Tibial artery (tissue), 4 donors: ENCODE results near the gene KCNAB3.
A peak's percentile ranks its signal among the peaks of the same experiment; 100 is the strongest.

ENCODE experiments used
- DNase-seq, 2 donors: peaks; one replicate each; pipeline ENCODE4 v3.0.0-alpha.2; 2019
- H3K27ac ChIP-seq, 2 donors: fragments of 200-600 bp; sonication (generic) in 1 of 2; 1 replicate in 1 of 2; 2 replicates in 1 of 2; pipeline ENCODE4 v1.5.1; 2018 to 2019; ENCODE audit warnings: mild to moderate bottlenecking in 1 of 2
- H3K27me3 ChIP-seq, 2 donors: fragments of 200-600 bp; sonication (generic) in 1 of 2; one replicate each; pipeline versions ENCODE4 v1.5.1 to v1.6.0; 2016 to 2019
- H3K36me3 ChIP-seq, 3 donors: fragments of 200-600 bp; sonication (generic) in 2 of 3; one replicate each; pipeline ENCODE4 v1.5.1; 2016 to 2019; ENCODE audit warnings: mild to moderate bottlenecking in 2 of 3
- H3K4me1 ChIP-seq, 4 donors: fragments of 200-600 bp; sonication (generic) in 2 of 4; 1 replicate in 3 of 4; 2 replicates in 1 of 4; pipeline ENCODE4 v1.5.1; 2016 to 2019
- H3K4me3 ChIP-seq, 2 donors: fragments of 200-600 bp; sonication (generic) in 1 of 2; 1 replicate in 1 of 2; 2 replicates in 1 of 2; pipeline ENCODE4 v1.5.1; 2018 to 2019; ENCODE audit warnings: mild to moderate bottlenecking in 2 of 2
- H3K9me3 ChIP-seq, 3 donors: fragments of 200-600 bp; sonication (generic) in 1 of 3; one replicate each; pipeline ENCODE4 v1.5.1; 2016 to 2019
- intact Hi-C: fragments of 100-400 bp; cut with DNase I; formaldehyde crosslinking; loops from one replicate; pipeline ENCODE4 v1.15.0; 2023; ENCODE audit warnings: low total_unique reads
- TF ChIP-seq, protein P1 (sequence below), 2 experiments: fragments of 200-600 bp in 1 of 2; fragments of 450-650 bp in 1 of 2; IDR thresholded peaks; one replicate each; pipeline ENCODE4 v1.5.1; 2017 to 2019; ENCODE audit warnings: antibody characterized with exemption in 2 of 2, mild to moderate bottlenecking in 1 of 2, moderate library complexity in 1 of 2

The KCNAB3 gene

GRCh38 chr17:7897090-7897489, 32.6 kb downstream of the KCNAB3 start:
- Histone ChIP-seq H3K4me3 (no peak overlapping the region), H3K36me3 (peaks cover 26 to 87% (median 60%) of the 10 kb centered on the region in 3 donors), H3K9me3 (no peaks in the 10 kb centered on the region), H3K27me3 (no peaks in the 10 kb centered on the region), H3K27ac (no peak overlapping the region), H3K4me1 (no peaks in the 10 kb centered on the region)
- TF ChIP-seq, protein P1, sequence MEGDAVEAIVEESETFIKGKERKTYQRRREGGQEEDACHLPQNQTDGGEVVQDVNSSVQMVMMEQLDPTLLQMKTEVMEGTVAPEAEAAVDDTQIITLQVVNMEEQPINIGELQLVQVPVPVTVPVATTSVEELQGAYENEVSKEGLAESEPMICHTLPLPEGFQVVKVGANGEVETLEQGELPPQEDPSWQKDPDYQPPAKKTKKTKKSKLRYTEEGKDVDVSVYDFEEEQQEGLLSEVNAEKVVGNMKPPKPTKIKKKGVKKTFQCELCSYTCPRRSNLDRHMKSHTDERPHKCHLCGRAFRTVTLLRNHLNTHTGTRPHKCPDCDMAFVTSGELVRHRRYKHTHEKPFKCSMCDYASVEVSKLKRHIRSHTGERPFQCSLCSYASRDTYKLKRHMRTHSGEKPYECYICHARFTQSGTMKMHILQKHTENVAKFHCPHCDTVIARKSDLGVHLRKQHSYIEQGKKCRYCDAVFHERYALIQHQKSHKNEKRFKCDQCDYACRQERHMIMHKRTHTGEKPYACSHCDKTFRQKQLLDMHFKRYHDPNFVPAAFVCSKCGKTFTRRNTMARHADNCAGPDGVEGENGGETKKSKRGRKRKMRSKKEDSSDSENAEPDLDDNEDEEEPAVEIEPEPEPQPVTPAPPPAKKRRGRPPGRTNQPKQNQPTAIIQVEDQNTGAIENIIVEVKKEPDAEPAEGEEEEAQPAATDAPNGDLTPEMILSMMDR (IDR thresholded peaks at IDR 0.05) = no peak
- intact Hi-C loops = loop anchor here (5.0 kb wide), 1 partner anchor 35 kb away; no protein-coding TSS in a partner anchor
- no peak for DNase-seq

DNA sequence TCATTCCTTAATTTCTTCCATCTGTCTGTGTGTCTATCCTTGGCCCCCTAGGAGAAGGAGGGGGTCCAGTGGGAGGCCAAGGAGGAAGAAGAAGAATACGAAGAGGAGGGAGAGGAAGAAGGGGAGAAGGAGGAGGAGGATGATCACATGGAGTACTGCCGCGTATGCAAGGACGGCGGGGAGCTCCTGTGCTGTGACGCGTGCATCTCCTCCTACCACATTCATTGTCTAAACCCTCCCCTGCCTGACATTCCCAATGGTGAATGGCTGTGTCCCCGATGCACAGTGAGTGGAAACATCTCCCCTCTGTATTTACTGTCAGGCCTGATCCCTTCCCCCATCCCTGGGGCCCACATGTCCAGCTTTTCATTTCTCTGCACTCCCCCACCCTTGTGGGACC, 34.8 kb downstream of the KCNAB3 start:
- no peak for DNase-seq
- Histone ChIP-seq H3K27me3 (no peaks in the 10 kb centered on the region), H3K4me3 (no peak overlapping the region), H3K36me3 (peaks cover 22 to 78% (median 50%) of the 10 kb centered on the region in 3 donors), H3K4me1 (peaks cover 0 to 3% (median under 1%) of the 10 kb centered on the region in 4 donors), H3K27ac (no peak overlapping the region), H3K9me3 (no peaks in the 10 kb centered on the region)
- TF ChIP-seq, protein P1 (IDR thresholded peaks at IDR 0.05) = no peak
- intact Hi-C loops = loop anchor here (5.0 kb wide), 1 partner anchor 33 kb away; no protein-coding TSS in a partner anchor

- intact Hi-C loops = no loop called here
- DNase-seq = no peak
- peaks cover 15 to 72% (median 48%) of the 10 kb centered on the region in 3 donors for H3K36me3 ChIP-seq
- no peaks in the 10 kb centered on the region for H3K27me3 ChIP-seq
- H3K9me3 ChIP-seq = no peaks in the 10 kb centered on the region
- H3K27ac ChIP-seq = no peak overlapping the region
- TF ChIP-seq, protein P1 (IDR thresholded peaks at IDR 0.05) = no peak
- H3K4me1 ChIP-seq = peaks cover 2 to 9% (median 7%) of the 10 kb centered on the region in 4 donors
- no peak overlapping the region for H3K4me3 ChIP-seq
Observed at GRCh38 chr17:7894226-7894625, 35.4 kb downstream of the KCNAB3 start.

DNA sequence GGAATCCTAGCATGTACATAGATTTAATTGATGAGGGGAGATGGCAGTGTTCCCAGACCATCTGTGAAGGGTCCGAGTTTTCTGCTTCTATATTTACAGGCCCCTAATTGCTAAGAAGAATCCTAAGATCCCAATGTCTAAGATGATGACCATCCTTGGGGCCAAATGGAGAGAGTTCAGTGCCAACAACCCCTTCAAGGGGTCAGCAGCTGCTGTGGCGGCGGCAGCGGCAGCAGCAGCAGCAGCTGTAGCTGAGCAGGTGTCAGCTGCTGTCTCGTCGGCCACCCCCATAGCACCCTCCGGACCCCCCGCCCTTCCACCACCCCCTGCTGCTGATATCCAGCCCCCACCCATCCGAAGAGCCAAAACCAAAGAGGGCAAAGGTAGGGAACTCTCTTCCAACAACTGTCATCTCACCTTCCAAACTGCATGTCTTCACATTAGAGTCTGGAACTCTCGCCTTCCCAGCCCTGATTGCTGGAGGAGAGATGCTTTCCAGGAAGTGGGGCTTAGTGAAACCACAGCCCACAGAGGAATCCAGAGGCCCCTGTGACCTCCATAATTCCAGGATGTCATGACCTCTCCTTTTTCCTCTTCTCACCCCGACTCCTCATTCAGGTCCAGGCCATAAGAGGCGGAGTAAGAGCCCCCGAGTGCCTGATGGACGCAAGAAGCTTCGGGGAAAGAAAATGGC, 36.3 kb downstream of the KCNAB3 start:
- Histone ChIP-seq H3K9me3 (no peaks in the 10 kb centered on the region), H3K4me1 (peaks cover 7 to 18% (median 16%) of the 10 kb centered on the region in 4 donors), H3K4me3 (no peak overlapping the region), H3K36me3 (peaks cover 11 to 63% (median 39%) of the 10 kb centered on the region in 3 donors), H3K27ac (no peak overlapping the region), H3K27me3 (no peaks in the 10 kb centered on the region)
- DNase-seq = no peak
- intact Hi-C loops = no loop called here
- TF ChIP-seq, protein P1 (IDR thresholded peaks at IDR 0.05) = no peak

- DNase-seq = peak; percentile 97 to 99
- TF ChIP-seq, protein P1 (IDR thresholded peaks at IDR 0.05) = peak; percentile 51 to 55
- Histone ChIP-seq H3K4me1 (peaks cover 15 to 48% (median 43%) of the 10 kb centered on the region in 4 donors), H3K9me3 (no peaks in the 10 kb centered on the region), H3K27me3 (peaks cover 0 to 8% of the 10 kb centered on the region in 2 donors), H3K27ac (peak overlapping the region; percentile 80 to 82), H3K4me3 (no peak overlapping the region), H3K36me3 (peaks cover 3 to 28% (median 24%) of the 10 kb centered on the region in 3 donors)
- intact Hi-C loops = no loop called here
Observed at GRCh38 chr17:7889166-7889955, 40.3 kb downstream of the KCNAB3 start.
